GM19397 (cell line): Measurements from ENCODE around the gene GABARAPL1.
A peak's percentile ranks its signal among the peaks of the same experiment; 100 is the strongest.
"Not testable (repeated sequence)": the region's sequence is repeated elsewhere in the genome, so short reads cannot be mapped to it uniquely, and the experiment has no call there.

Experiments used
- ATAC-seq: cut with Tn5 transposase; IDR thresholded peaks from one replicate; pipeline ENCODE4 v1.9.1; 2021; ENCODE audit warnings: mild to moderate bottlenecking, moderate library complexity; ENCODE audit not compliant: unreplicated experiment

The GABARAPL1 gene

DNA sequence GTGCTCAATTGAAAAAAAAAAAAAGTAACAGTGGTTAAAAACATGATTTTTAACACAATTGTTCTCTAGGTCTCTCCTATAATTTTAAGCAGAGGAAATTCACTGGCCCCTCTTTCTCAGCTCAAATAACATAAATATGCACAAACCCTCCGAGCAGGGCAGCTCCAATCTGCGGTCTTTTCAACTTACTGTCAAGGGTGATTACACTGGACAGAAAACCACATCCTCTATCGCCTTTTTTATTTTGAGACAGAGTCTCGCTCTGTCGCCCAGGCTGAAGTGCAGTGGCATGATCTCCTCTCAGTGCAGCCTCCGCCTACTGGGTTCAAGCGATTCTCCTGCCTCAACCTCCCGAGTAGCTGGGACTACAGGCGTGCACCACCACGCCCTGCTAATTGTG, 16.5 kb upstream of the GABARAPL1 start:
- peak; percentile 95 for ATAC-seq

DNA sequence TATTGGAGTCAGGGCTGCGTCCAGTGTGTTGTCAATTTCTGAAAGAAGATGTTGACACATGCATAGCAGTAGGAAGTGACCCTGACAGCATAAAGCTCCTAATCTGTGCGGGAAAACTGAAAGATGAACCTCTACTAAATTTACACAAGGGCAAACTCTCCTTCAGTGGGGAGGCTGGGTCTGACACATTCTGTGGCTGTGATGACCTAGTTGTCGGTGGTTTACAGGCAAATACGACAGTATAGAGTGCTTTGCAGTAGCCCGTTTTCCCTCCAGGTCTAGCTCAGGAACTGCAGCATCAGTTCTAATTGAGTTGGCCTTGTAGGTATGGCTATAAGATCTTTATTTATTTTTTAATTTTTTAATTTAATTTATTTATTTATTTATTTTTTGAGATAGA, 14.8 kb upstream of the GABARAPL1 start:
- ATAC-seq: no peak

DNA sequence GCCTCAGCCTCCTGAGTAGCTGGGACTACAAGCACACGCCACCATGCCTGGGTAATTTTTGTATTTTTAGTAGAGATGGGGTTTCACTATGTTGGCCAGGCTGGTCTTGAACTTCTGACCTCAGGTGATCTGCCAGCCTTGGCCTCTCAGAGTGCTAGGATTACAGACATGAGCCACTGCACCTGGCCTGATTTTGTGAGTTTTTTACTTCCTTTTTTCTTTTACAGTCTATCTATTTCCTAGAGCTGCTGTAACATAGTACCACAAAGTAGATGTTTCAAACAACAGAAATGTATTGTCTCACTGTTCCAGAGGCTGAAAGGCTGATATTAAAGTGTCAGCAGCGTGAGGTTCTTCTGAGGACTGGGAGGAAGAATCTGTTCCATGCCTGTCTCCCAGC, 8.2 kb upstream of the GABARAPL1 start:
- ATAC-seq: not testable (repeated sequence)

DNA sequence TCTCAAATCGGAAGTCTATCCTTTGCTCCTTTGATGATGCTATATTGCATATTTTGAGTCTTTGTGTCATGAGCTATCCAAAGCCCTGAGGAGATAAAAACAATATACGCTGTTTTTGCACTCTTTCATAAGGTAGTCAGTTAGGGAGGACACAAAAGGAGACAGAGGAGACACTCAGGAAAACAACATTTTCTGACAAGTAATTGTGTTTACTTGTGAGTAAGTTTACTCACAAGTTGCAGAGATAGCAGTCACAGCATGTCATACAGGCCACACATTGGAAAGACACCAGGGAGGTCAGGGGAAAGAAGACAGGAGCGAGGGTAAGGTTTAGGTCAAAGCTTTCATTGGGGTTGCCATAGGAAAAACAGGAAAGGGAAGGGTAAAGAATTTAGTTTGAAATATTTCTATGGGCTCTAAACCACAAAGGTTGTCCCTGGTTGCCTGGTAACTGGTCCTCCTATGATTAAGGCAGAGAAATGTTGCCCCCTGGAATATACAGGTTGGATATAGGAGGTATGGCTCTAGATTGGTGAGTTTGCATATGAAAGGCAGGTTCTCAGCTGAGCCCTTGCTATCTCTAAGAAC, 7.4 kb upstream of the GABARAPL1 start:
- no peak for ATAC-seq

DNA sequence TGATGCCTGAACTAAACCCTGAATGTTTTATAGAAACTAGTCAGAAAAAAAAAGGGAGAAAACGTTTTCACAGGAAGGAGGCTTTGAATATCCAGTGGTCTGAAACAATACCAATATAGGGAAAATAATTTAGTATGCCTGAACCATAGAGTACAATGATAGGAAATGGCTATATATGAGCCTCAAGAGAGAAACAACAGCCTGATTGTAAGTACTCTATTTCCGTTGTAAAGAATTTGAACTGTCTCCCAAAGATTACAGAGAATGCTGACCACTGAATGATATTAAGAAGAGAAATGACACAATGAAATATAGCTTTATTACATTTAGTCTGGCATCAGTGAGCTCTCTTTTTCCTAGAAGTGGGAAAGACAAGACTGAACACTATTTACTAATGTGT, 5.5 kb upstream of the GABARAPL1 start:
- no peak for ATAC-seq

DNA sequence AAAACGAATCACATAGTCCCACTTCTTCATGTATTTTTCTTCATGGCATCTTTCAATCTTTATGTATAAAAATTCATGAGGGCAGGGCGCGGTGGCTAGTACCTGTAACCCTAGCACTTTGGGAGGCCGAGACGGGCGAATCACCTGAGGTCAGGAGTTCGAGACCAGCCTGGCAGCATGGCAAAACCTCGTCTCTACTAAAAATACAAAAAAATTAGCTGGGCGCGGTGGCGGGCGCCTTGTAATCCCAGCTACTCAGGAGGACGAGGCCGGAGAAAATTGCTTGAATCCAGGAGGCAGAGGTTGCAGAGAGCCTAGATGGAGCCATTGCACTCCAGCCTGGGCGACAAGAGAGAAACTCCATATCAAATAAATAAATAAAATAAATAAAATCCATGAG, 2.5 kb upstream of the GABARAPL1 start:
- no peak for ATAC-seq

DNA sequence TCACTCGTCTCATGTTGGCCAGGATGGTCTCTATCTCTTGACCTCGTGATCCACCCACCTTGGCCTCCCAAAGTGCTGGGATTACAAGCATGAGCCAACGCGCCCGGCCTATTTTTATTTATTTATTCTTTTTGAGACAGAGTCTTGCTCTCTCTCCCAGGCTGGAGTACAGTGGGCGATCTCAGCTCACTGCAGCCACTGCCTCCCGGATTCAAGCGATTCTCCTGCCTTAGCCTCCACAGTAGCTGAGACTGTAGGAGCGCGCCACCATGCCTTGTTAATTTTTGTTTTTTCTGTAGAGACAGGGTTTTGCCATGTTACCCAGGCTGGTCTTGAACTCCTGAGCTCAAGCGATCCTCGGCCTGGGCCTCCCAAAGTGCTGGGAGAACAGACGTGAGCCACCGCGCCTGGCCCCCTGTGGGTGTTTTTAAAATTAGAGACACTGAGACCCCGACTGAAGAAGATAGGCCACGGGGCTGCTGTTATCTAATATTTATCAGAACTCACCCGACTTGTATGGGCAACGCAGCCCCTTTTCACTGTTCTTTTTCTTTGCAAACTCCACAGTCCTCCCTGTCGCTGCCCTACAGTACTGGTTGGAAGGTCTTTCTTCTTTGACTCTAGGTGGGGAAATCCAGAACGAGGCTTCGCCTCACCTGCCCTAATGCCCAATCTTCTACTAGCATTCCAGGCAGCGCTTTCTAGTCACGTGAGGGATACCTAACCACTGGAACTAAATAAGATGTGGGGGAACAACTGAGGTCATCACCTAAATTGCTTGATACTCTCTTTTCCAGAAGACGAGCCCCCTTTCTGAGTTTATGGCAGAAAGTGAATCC, 1.4 kb upstream of the GABARAPL1 start:
- ATAC-seq: no peak

DNA sequence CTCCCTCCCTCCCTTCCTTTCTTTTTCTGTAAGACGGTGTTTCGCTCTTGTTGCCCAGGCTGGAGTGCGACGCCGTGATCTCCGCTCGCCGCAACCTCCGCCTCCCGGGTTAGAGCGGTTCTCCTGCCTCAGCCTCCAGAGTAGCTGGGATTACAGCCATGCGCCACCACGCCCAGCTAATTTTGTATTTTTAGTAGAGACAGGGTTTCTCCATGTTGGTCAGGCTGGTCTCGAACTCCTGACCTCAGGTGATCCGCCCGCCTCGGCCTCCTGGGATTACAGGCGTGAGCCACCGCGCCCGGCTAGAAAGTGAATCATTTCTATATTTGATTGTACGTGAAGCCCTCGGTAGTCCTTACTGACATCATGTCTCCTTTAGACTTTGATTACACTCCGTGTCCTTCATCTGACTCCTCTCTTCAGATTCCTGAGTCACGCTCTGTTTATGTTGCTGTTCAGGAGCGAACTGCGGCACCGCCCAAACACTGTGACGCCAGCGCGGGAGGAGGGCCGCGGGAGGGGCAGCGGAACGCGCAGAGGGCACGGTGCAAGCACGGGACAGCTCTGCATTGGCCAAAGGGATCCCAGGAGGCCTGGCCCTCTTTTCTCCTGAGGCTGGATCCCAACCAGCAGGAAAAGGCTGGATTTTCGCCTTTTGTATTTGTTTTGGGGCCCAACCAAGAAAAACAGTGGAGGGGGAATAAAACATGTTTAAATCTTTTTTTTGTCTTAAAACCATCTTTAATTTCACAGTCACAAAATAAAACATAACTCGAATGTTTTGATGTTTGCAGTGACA, 538 bp upstream of the GABARAPL1 start:
- peak; percentile 54 for ATAC-seq

DNA sequence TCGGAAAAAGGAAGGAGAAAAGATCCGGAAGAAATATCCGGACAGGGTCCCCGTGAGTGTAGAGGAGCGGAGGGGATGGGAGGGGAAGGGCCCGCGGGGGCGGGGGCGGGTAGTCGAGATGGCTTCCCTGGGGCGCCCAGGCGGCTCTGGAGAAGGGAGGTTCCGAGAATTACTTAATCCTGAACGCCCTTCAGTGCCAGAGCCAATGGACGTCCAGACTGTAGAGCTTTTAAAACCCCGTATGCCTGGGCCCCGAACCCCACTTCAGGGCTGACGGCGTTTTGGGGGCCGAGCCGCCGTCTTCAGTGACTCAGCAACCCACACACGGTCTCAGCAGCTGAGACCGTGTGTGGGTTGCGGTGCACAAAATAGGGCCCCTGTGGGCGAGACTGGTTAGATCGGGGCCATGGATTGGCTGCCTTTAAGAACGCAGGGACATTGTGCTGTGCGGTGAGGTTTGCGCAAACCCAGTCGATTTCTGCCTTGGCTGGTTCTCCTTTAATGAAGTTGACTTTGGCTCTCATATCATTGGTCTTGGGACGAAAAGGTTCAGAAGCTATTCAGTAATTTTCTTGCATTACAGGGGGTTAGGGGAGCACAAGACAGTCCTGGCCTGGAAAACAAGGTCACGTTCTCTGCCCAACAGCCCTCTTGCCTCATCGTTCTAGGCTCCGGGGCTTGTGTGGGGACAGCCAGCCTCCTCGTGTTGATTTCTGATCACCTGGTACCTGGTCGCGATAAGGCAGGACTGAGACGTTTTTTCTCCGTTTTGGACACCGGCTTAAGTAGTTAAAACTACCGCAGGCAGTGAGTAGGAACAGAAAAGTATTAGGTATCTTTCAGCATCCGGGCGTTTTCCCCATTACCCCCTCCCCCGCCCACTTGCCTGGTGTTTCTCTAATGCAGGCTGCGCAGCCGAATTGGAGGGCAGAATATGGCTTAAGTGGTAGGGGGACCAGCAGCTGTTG, 775 bp downstream of the GABARAPL1 start:
- peak; percentile 49 for ATAC-seq

DNA sequence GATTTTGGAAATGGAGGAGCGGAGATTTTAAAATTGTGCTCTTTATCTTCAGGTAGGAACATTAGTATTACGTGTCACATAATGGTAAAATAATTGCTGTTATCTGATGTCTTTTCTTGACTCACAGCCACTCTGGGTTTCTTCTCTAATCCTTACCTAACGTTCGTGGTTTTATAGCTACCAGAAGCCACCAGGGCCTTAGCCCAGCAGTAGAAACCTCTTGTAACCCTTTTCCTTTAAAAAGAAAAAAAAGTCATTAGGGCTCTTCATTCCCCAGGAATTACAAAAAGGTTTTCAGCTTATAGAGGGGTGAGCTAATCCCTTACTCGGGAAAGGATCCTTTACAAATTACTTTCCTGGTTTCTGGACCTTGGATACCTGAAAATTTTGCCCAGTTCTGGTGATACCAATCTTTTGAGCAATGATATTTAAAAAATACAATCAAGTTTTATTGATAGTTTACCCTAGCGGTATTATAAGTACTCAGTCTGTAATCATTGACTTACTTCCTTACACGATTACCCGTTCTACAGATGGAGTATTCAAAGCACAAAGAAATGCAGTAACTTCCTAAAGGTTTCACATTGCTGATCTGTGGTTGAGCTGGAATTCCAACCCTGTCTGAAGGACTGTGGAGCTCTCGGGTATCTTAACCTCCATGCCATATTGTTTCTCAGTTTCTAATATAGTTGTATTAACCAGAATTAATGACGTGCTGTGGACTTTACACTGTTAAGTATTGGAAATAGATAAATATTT, 1.6 kb downstream of the GABARAPL1 start:
- no peak for ATAC-seq

DNA sequence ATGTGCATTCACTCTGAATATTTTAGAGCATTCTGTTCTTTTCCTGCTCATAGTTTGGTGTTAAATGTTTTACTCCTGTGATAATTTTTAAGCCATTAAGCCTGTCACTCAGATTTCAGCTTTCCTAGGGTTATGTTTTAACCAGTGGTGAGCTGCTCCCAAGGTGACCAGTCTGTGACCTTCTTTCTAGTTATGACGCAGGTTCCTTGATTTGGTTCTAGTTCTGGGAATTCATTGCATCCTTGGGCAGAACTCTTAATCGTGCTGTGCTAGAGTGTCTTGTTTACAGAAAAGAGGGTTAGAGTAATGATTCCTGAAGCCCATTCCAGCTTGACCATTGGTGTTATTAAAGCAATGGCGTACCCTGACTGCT, 2.2 kb downstream of the GABARAPL1 start:
- no peak for ATAC-seq

DNA sequence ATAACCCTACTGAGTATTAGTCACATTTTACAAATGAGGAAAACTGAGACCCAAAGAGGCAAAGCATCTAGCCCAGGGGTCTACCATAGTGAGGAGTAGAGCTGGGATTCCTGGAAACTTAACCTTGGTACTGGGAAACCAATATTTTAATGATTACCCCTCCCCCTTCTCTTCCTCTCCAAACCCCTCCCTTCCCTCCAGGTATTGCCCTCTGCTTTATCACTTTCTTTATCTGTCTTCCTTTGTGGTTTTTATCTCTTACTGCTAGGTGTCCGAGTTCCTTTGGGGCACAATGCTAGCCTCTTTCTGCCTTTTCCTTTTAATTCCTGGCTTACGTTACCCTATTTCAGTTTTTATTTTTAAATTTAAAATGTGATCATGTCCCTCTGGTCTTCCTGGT, 2.8 kb downstream of the GABARAPL1 start:
- no peak for ATAC-seq

DNA sequence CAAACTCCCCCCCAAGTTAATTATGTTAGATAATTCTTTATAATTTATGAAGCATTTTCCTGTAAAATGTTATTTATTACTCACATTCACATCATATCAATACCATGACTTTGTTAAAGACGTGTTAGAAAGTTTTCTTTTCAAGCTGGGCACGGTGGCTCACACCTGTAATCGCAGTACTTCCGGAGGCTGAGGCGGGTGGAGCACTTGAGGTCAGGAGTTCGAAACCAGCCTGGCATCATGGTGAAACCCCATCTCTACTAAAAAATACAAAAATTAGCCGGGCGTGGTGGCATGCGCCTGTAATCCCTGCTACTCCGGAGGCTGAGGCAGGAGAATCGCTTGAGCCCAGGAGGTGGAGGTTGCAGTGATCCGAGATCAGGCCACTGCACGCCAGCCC, 3.3 kb downstream of the GABARAPL1 start:
- ATAC-seq: not testable (repeated sequence)

DNA sequence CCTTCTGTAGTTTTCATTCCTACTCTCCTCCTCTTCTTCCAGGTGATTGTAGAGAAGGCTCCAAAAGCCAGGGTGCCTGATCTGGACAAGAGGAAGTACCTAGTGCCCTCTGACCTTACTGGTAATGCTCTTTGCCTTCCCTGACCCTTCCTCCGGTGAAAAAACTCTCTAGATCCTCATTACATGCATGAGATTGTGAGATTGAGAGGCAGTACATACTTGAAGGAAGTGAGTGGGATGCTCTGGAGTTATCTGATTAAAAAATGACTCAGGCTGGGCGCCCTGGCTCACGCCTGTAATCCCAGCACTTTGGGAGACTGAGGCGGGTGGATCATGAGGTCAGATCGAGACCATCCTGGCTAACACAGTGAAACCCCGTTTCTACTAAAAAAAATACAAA, 5.3 kb downstream of the GABARAPL1 start:
- no peak for ATAC-seq

DNA sequence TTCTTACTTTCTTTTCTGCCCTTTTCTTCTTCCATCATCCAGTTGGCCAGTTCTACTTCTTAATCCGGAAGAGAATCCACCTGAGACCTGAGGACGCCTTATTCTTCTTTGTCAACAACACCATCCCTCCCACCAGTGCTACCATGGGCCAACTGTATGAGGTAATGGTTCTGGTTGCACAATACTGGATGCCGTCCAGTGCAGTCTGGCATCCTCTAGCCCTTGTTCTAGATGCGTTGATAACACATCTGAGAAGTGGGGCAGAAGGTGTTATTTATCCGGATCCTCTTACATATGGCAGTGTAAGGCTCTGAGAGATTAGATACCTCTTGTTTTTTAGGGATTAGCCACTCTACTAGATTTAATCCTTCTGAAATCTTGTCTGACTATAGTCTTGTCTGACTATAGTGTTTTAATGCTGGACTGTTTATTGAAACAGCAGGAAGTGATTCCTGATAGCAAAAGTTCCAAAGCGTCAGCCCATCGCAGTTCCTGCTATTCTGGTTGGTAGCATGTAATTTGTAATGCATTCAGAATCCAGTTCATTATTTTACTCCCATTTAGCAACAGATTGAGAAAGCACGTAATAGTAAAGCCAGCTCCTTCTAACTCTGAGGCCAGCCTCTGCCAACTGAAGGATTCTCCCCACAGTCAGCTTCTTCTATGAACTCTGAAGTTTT, 7.9 kb downstream of the GABARAPL1 start:
- no peak for ATAC-seq

DNA sequence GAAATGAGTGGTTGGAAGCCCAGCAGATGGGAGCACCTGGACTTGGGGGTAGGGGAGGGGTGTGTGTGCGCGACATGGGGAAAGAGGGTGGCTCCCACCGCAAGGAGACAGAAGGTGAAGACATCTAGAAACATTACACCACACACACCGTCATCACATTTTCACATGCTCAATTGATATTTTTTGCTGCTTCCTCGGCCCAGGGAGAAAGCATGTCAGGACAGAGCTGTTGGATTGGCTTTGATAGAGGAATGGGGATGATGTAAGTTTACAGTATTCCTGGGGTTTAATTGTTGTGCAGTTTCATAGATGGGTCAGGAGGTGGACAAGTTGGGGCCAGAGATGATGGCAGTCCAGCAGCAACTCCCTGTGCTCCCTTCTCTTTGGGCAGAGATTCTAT, 9.2 kb downstream of the GABARAPL1 start:
- no peak for ATAC-seq

DNA sequence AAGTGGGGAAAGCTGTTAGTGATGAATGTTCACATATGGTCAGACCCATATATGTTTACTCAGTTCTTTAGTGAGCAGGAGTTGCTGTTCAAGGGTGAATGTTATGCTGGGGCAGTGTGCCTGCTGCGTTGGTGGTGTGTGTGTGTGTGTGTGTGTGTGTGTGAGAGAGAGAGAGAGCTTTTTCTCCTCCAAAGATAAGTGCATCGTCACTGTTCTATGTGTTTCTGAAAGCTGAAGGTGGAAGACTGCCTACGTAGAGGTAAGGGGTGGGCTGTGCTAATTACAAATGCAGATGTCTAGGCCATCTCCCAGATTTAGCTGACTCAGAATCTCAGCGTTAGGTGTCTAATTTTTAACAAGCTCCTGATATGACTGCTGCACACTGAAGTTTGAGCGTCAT, 10.5 kb downstream of the GABARAPL1 start:
- no peak for ATAC-seq

DNA sequence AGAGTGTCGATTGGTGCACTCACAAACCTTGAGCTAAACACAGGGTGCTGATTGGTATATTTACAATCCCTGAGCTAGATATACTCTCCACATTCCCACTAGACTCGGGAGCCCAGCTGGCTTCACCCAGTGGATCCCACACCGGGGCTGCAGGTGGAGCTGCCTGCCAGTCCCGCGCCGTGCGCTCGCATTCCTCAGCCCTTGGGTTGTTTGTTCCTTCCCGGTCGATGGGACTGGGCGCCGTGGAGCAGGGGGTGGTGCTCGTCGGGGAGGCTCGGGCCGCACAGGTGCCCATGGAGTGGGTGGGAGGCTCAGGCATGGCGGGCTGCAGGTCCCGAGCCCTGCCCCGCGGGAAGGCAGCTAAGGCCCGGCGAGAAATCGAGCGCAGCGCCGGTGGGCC, 12.7 kb downstream of the GABARAPL1 start:
- not testable (repeated sequence) for ATAC-seq

DNA sequence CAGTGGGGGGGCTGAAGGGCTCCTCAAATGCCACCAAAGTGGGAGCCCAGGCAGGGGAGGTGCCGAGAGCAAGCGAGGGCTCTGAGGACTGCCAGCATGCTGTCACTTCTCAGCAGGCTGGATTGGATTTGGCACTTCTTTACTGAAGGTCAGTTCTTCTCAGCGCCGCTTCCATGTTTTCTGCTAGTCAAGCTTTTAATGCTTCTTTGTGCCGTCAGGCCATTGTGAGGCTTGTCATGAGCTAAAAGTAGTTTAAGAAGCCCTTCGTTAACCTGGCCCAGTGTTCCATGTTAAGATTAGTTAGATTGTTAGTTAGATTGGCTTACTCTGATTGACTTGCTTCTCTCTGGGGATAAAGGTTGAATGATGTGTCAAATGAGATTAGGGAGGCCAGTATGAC, 13.4 kb downstream of the GABARAPL1 start:
- no peak for ATAC-seq
